GM21723 (cell line): ENCODE data around the gene GCNA.
A peak's percentile ranks its signal among the peaks of the same experiment; 100 is the strongest.

ENCODE experiments used
- ATAC-seq: cut with Tn5 transposase; IDR thresholded peaks from one replicate; pipeline ENCODE4 v1.9.1; 2021; ENCODE audit warnings: mild to moderate bottlenecking, moderate library complexity; ENCODE audit not compliant: unreplicated experiment

Gene GCNA

GRCh38 chrX:71578253-71579135, at the start of gene GCNA:
Gene GCNA (plus strand): TSS chrX:71578437. CDS start chrX:71580822, 2,385 bp downstream.
- ATAC-seq: no peak

GRCh38 chrX:71532078-71532752, 46.0 kb upstream of the GCNA start:
- ATAC-seq: peak; percentile 17

DNA sequence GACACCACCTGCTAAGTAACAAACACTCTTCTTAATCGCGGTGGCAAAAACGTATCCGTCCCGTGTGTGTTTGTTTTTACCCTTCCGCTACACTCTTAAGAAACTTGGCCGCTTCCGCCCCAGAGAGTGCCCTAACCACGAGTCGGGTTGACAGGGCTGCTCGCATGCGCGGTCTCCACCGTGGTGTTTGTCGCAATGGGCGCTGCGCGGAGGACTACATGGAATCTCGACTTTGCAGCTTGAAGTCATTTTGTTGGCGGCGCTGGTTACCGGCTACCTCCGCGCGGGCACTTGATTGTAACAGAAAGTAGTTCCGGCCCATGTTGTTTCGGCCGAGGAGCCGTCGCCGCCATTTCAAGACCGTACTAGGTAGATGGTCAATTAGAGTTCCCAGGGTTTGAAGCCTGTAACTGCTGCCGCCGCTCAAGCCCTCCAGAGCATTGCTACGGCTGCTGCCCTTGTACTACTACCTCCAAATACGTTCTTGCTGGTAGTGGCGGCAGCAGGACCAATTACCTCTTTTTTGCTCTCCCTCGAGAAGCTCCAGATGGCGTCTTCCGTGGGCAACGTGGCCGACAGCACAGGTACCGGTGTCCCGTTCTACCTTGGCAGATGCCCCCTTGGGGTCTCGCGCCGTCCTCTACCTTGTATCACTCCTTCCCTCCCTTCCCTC, 45.3 kb upstream of the GCNA start, which contains the start of gene OGT:
TSS of gene OGT (plus strand) at position 352 of the 673 bp plus-strand sequence. CDS start at position 548, 196 bp downstream.
- peak; percentile 79 for ATAC-seq

- ATAC-seq: no peak
Observed at GRCh38 chrX:71533516-71533850, 44.8 kb upstream of the GCNA start.

DNA sequence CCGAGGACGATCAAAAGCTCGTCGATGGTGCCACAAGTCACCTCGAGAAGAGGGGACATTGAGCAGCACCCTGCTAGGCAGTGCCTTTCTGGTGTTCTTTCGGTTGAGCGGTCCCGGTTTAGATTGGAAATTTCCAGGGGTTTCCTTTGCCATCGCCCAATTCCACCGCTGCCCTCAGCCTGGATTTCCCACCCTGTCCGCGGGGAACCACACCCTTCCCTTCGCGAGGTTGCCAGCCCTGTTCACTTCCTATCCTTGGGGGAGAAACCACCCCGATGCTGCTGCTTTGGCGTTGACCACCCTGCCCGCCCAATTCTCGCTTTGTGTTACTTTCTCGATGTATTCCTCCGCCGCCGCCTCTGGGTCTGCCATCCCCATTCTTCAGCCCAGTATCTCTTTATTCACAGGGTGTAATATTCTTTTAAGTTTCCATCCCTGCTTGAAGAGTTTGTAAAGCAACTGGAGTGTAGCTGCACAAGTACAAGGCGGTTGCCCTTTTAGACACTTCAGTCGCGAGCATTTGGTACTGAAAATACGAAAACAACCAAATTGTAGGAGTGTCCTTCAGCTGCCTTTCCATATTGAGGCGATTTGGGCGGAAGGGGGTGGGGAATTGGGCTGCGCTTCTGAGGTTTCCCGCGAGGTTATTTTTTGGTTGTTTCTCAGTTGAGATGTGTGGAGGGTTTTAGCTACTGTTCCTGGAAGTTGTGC, 44.2 kb upstream of the GCNA start:
- peak; percentile 30 for ATAC-seq

DNA sequence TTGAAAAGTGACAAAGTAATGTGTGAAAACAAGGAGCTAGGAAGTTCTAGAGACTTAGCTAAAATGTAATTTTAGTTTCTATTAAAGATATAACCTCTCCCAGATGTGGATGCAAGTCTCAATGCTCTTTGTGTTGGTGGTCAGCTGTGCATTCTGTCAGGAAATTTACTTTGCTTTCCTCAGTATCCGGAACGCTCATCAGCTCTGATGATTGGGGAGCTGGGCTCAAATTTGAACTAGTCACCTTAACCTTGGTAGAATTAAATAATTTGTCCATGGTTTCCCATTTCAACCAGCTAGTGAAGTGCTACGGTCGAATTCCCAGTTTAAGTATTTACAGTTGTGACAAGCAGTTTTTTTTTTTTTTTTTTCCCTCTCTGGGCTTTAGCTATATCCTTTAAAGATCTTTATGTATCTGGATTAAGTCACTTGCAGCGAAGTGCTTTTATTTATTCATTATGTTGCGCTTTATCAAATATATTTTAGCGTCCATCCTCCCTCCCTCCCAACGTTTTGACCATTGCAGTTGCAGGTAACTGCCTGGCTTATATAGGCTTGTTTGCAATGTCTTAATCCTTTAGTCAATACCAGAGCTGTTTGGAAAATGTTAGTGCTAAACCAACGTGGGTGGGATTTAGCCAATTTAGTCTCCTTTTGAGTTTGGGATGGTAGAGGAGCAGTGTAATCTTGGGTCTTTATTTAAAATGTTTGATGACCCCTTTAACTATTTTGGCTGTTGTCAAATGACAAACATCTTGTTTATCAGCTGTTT, 43.3 kb upstream of the GCNA start:
- no peak for ATAC-seq

GRCh38 chrX:71536285-71536684, 42.0 kb upstream of the GCNA start:
- no peak for ATAC-seq

DNA sequence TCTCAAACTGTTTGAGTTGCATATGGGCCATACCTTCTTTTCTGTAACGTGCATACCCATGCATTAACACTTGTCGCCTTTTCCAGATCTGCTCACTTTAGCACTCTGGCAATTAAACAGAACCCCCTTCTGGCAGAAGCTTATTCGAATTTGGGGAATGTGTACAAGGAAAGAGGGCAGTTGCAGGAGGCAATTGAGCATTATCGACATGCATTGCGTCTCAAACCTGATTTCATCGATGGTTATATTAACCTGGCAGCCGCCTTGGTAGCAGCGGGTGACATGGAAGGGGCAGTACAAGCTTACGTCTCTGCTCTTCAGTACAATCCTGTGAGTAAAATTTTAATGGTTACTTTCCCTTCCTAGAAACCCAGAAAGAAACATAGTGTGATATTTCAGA, 40.5 kb upstream of the GCNA start:
- no peak for ATAC-seq

DNA sequence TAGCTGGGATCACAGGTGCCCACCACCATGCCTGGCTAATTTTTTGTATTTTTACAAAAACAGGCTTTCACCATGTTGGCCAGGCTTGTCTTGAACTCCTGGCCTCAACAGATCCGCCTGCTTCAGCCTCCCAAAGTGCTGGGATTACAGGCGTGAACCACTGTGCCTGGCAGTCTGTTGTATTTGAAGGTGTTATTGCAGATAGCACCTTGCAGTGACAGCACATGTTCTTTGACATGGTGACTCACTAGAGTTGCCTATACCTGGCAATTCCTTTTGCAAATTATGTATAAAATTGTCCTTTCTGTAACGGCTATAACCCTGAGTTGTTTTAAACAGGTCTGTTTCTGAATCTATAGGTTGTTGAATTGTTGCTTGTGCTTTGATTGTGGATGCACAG, 37.4 kb upstream of the GCNA start:
- ATAC-seq: peak; percentile 21

GRCh38 chrX:71541210-71542022, 36.8 kb upstream of the GCNA start:
- ATAC-seq: peak; percentile 89

DNA sequence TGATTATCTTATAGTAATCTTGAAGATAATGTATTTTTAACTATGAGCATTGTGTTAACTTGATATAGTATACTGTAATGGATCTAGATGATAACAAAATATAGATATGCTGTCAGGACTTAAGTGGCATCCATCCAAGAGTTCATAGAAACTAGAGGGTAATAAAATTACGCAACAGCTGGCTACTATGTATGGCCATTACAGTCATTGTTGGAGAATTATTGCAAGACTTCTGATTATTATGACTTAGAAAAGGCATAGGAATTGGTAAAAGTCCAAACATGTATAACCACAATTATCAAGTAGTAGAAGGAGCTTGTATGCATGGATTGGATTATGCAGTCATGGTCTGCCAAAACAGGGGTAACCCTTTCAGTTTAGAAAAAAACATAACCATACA, 35.8 kb upstream of the GCNA start:
- no peak for ATAC-seq

GRCh38 chrX:71542825-71543224, 35.4 kb upstream of the GCNA start:
- no peak for ATAC-seq

DNA sequence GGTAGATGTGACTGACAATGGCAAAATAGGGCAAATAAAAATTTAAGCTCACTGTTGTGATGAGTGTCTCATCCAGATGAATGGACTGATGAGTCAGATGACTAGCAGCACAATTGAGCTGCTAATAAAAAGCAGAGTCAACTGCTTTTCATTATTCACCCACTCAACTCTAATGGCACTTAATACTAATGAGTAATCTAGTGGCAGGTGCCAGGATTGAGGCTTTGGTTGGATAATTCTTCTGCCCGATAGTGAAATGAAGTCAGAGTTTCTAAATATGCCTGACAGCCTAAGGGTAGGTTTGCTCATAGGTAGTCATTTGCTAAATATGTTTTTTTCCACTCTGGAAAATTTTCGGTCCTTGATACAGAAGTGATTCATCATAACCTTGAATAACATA, 34.9 kb upstream of the GCNA start:
- no peak for ATAC-seq

DNA sequence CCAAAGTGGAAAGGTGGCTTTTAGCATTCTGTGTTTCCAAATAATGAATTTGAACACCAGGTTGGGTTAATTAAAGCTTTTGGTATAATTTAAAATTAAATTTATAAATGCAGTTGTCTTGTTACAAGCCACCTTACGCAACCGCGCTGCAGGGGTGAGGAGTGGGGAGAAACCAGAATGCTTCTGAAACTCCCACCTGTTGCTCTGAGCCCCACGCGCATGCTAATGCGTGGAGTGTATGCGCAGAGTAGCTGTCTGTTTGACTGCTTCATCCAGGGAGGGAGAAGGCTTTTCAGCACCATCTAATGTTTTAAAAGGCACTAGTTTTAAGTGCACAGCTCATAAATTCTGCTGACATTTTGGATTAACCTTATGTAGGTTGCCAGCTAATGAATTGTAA, 32.9 kb upstream of the GCNA start:
- no peak for ATAC-seq

DNA sequence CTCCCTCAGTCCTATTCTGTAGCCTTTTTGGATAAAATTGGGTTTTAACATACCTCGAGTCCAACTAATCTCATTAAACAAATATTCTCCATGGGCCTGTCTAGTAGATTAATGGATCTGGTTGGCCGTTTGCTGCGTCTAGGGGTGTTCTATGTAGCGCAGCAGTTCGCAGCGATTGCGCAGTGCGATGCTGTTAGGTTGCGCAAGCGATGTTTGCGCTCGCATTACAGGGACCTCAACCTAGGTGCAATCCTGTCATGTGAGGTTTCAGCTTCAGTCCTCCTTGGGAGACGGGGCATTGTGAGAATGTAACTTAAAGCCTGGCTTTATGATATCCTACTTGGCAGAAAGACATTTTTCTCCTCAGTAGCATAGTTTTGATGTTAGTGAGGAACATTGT, 31.4 kb upstream of the GCNA start:
- ATAC-seq: no peak

GRCh38 chrX:71547339-71547738, 30.9 kb upstream of the GCNA start:
- no peak for ATAC-seq

DNA sequence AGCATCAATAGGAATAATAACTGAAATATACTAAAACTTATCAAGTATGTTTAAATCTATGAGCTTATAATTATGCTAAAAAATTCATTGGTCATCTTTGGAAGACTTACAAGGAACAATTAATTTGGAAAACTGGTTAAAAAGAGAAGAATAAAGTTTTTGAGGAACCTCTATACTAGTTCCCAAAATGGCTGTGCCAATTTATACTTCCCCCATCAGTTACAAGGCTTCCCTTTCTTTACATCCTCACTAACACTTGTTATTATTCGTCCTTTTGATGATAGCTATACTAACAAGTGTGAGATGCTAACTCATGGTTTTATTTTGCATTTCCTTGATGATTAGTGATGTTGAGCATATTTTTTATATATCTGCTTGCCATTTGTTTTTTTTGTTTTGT, 28.3 kb upstream of the GCNA start:
- no peak for ATAC-seq

GRCh38 chrX:71550578-71550977, 27.7 kb upstream of the GCNA start:
- ATAC-seq: no peak

GRCh38 chrX:71556036-71556435, 22.2 kb upstream of the GCNA start:
- no peak for ATAC-seq

- ATAC-seq: no peak
Observed at GRCh38 chrX:71558920-71559319, 19.3 kb upstream of the GCNA start.
